GM21381 (cell line): Measurements from ENCODE around the gene FMNL2.
A peak's percentile ranks its signal among the peaks of the same experiment; 100 is the strongest.

Experiments used
- ATAC-seq: cut with Tn5 transposase; IDR thresholded peaks from one replicate; pipeline ENCODE4 v1.9.1; 2021; ENCODE audit warnings: mild to moderate bottlenecking, moderate library complexity; ENCODE audit not compliant: unreplicated experiment

FMNL2 gene

DNA sequence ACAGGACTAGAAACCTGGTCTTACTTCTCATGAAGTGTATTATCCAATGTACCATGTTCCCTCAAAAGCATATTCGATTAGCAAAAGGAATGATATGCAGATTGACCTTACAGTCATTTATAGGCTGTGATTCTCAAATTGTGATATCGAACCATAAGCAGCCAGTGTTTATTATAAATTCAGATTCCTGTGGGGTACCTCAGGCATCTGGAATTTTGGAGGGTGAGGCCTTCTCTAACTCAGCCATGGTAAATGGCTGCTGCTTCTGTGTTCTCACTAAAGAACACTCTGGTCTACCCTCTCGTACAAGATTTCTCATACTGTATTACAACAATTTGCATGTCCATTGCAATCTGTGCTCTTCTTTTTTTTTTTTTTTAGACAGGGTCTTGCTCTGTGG is 297.8 kb downstream of the FMNL2 start:
- ATAC-seq = no peak

DNA sequence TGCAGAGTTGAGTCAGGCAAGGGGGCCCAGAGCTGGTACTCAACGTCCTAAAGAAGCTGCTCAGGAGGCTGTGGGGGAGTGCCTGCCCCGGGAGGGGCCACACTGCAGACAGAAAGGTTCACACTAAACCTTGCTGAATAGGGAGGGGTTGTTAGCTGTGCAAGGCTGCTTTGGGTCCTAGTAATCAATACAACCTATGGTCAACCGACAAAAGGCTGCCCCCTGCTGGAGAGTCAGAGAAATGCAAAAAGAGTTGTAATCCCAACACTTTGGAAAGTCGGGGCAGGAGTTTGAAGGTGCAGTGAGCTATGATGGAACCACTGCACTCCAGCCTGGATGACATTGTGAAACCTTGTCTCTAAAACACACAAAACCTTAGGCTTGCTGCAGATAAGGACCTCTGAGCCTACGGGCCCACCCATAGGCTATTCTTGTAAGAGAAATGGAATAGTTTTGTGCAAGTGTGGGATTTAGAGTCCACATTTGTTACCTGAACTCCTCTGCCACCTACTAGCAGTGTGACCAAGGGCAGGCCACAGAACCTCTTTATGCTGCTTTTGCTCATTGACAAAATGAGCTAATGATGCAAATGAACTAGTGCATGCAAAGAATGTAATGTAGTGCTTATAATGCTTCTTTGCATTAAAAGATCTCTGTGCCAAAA is 300.8 kb downstream of the FMNL2 start:
- peak; percentile 54 for ATAC-seq

DNA sequence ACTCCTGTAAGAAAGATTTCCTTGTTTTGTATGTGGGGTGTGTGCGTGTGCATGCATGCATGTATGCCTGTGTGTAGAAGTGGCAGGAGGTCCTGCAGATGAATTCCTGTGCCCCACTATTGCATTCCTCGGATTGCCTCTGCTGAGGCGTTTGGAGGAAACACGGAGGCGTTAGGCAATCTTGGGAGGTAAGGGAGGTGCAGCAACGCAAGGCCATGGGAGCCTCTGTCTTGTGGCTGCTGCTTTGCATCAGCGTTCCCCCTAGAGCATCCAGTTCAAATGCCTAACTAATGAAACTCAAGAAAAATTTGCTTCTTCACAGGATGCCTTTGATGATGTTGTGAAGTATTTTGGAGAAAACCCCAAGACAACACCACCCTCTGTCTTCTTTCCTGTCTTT is 302.3 kb downstream of the FMNL2 start:
- ATAC-seq = no peak

DNA sequence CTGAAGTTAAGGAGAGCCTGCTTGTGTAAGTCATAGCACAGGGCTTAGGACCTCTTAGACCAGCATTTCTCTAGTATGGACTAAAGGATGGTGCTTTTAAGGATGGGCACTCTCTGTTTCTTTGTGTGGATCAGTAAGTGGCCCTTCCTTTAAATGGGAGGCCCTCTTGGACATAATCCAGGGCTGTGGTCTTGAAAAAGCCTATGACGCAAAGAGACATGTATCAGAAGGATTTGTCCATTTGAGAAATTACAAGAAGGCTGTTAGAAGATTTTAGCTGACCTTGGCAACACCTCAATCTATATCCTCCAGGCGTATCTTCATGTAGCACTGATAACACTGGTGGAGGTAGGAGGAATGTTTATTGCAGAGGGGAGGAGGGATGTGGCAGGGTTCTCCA is 303.1 kb downstream of the FMNL2 start:
- no peak for ATAC-seq

DNA sequence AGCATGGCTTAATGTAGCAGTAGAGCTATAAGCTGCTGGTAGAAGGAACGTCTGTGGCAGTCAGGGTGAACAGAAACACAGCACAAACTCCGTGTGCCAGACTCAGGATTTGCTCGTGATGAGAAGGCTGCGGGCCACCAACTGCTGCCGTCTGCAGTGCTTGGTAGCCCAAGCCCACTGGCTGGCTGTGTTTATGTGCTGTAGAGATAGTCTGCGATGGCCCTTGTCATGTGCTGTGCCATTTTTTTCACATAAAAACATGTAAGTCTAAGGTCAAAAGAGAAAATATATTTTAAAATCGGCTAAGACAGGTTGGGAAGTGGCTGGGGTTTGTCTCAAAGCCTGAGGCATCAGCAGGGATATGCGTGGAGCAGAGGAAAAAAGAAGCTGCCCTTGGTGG is 303.6 kb downstream of the FMNL2 start:
- ATAC-seq = no peak

DNA sequence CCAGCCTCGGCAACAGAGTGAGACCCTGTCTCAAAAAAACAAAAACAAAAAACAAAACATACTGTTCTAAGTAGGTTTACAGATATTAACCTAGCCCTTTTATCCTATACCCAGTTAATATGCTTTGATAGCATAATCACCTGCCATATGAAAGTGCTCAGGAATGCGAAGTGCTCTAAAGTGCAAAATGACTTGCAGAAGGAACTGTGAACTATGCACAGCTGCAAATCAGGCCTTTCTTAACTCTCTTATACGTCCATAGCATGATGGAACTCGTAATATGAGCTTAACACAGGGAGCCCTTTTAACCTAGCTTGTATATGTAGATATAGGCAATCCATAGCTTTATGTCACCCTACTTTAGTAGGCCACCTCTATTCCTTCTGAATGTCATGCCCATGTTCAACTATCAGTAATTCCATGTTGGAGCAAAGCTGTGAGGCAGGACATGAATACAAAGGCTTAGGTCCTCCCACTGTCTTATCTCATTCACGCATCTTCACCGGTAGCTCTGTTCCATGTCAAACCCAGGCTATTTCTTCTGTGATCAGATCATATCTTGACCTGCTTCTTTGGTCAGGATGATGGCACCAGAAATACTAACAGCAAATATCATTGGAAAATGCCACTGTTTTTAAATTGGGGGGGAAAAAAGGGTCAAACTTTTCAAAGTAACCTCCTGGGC is 309.4 kb downstream of the FMNL2 start:
- no peak for ATAC-seq

DNA sequence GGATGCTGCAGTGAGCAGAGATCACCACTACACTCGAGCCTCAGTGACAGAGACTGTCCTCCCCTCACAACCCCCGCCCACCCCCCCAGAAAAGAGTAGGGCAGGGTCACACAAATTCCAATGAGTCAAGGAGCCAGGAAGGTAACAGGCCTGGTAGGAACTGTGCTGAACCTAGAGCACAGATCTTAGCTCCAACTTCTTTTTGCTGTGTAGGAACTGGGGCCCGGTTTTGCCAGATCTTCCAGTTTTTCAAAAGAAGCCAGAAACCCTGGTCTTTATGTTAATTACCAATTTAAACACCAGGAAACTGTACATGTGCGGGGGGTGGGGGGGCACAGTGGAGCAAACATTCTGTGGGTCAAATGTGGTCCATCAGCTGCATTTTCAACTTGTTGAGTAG is 311.3 kb downstream of the FMNL2 start:
- ATAC-seq = no peak

DNA sequence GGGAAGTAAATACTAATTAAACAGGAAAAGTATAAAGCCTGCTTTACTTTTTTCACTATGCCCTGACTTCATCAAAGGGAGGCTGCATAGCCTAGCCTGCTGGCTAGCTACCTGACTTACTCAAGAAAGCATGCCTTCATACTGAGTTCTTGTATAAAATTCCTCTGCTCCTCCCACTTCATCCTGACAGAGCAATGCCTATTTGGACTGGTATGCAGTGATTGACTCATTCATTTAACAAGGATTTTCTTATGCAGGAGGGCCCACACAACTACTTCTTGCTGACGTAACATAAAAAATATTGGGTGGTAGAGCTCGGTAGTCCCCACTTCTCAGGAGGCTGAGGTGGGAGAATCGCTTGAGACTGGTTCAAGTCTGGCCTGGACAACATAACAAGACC is 311.8 kb downstream of the FMNL2 start:
- ATAC-seq = no peak

DNA sequence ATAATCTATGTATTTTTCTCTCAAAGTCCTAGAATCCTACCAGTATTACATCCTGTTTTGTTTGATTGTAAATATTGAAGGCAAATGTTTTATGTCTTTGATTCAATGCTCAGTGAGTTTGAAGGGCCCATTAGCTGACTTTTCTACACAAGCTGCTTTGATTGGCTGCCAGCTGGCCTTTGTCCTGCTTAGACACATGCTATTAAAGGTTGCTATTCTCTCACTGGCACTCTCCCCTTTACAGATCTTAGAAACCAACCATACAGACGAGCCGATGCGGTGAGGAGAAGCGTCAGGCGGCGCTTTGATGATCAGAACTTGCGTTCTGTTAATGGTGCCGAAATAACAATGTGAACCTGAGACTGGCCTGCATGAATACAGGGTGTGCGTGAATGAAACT is 312.6 kb downstream of the FMNL2 start:
- no peak for ATAC-seq

DNA sequence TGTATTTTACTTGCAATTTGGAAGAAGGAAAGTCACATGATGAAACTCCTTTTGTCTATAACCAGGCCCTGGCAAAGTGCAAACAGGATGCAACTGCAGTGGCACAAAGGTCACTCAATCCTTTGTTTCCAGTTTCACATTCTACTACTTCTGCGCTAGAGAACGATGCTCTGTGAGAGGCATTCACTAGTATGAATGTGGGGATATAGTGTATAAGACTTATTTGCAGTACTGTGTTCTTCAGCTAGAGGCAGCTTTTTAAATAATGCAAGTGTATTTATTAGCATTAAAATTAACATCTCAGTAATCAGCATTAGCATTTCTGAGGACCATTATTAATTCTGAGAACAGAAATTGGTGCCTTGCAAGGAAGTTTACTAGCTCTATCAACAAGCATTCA is 313.4 kb downstream of the FMNL2 start:
- ATAC-seq = no peak

DNA sequence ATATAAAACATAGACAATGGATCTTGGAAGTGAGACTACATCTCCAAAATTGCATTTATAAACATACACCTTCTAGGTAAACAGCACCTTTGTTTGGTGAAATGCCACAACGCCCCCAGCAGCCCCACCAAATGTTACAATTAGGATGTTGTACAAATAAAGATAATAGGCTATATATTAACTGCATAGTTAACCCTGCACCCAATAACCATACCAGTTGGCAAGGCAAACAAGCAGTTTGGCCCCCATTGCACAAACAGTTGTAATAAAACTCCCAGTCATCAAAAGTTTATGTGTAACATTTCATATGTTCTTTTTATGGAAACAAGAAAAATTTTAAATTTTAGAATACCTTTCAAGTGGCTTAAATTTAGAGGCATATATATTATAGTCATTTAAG is 315.0 kb downstream of the FMNL2 start:
- no peak for ATAC-seq

DNA sequence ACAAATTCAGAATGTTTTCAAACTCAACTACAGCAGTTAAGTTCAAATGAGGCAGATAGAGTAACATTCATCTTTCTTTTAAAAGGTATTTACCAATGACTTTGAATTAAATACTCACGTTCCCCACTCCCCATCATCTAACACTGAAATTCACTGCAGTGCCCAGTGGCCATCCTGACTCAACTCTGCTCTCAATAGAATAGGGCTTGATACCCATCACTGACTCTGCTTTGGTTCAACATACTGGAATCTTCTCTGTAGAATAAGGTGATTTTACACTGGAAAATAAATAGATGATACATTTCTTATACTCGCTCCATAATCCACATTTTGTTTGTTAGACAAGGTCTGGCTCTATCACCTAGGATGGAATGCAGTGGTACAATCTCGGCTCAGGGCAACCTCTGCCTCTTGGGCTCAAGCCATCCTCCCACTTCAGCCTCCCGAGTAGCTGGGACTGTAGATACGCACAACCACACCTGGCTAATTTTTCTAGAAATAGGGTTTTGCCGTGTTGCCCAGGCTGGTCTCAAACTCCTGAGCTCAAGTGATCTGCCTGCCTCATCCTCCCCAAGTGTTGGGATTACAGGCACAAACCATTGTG is 315.9 kb downstream of the FMNL2 start:
- no peak for ATAC-seq

DNA sequence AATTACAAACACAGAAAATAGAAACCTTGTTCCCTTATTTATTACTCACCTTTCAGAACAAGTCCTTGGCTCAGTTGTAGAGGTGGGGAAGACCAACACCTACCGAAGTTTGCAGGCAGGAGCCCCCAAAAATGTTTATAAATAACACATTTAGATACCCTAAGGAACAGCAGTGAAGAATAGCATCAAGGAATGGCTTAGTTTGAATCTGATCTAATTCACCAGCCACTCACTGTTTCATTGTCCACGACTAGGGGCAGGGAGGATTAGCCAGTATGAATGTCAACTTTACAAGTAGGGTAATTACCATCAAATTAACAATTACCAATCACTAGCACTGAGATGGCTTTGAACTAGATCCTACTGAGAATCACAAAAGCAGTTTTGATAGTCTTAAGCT is 316.9 kb downstream of the FMNL2 start:
- ATAC-seq = no peak

DNA sequence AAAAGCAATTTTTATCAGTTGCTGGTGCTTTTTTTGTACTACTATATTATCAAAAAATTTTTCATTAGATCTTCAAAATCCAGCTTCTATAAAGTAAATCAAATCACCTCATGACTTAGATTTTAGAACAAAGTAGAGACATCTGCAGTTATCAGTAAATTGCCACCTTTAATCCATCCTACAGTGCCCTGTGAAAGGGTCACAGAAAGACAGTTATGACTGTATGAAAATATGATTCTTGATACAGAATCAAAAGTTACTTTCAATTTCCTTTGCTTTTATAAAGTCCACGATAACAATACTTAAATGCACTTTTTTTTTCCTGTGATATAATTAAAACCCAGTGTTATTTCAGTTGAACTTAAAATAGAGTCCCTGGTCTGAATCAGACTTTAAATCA is 320.9 kb downstream of the FMNL2 start:
- ATAC-seq = no peak

DNA sequence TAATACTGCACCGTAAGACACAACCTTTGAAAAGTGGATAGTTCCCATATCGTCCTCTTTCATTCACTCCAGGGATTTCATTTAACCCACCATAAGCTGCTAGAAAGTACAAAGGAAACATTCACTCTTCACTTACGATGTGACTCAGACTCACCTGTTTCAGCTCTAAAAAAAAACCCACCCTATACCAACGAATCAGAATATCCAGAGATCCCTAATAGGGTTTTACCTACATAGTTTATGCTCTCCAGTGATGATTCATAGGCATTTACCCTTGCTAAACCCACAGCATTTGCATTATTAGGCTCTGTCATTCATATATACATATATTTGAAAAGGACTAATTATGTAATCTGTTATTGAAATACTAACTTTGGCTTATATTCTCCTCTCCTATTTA is 322.1 kb downstream of the FMNL2 start:
- ATAC-seq = peak; percentile 56

DNA sequence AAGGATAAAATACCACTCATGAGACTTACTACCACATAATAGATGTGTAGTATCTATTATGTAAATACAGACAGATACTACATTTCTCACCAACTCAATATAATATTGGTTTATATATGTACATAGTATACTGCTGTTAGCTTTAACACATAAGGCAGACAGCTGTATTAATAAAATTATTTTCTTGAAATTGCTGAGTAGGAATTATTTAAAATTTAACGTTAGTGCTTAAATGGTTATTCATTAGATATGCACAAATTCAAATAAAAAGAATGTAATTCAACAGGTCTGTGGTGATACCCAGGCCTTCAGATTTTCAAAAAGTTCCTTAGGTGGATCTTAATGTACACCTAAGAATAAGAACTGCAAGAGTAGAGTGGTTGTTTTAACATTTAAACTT is 323.2 kb downstream of the FMNL2 start:
- no peak for ATAC-seq

DNA sequence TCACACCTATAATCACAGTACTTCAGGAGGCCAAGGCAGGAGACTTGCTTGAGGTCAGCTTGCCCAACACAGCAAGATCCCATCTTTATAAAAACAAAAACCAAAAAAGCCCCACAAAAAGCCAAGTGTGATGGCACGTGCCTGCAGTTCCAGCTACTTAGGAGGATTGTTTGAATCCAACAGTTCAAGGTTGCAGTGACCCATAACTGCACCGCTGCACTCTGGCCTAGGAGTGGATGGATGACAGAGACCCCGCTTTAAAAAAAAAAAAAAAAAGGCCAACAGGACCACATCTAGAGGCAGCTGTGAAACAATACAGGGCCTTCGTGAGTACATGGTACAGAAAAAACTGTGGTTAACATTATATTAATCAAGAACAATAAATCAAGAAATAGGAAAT is 326.1 kb downstream of the FMNL2 start:
- ATAC-seq = no peak

DNA sequence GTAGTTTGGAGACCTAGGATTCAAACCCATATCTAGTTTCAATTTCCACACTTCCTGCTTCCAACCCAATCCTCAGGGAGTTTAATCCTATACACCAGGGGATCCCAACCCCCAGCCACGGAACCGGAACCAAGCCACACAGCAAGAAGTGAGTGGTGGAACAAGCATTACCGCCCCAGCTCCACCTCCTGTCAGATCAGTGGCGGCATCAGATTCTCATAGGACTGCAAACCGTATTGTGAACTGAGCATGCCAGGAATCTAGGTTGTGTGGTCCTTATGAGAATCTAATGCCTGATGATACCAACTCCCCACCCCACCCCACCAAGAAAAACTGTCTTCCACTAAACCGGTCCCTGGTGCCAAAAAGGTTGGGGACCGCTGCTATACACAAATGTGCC is 329.8 kb downstream of the FMNL2 start:
- no peak for ATAC-seq

DNA sequence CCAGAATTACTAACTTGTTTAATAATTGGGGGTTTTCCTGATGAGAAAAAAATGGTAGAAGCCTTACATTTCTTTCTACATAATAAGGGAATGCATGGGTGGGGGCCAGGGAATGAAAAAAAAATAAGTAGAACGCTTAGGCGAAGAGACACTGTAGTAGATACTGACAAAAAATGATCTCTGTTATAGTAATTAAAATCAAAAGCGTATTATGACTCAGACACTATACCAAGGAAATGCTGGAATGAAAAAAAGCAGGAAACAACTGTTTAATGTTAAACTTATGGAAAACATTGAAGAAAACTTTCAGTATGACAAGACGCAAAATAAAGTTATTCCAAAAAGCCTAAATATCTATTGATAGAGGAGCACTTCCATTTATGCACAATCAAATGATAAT is 339.4 kb downstream of the FMNL2 start:
- ATAC-seq = no peak

DNA sequence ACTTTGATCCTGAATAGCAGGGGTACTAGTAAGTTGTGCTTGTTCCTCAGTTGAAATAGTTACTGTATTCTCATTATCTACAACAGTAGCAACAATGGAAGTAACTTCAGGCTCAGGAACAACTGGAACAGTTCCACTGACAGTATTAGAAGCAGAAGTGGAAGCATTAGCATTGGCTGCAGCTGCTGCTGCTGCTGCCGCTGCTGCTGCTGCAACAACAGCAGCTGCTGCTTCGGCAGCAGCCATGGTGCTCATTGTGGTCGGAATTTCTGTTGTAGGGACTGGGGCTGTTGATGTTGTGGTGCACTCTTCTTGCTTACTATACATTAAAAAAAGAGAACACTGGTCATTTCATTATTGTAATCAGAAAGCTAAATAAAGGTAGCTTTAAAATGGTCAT is 341.5 kb downstream of the FMNL2 start:
- no peak for ATAC-seq

DNA sequence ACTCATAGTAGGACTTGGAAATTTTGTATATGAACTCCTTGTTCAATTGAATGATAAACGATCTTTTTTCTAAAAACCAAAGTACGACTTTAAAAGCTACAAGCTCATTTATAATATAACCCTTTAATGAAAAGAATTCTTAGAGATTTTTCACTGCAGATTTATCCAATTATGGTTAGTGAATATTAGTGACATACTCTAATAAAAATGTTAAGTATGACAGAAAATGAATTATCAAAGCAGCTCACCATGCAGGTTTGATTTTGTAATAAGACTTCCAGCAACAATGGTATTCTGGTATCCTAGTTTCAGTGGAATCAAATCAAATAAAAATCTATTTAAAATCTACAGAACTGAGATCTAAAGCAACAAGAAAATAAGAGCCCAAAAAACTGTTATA is 343.8 kb downstream of the FMNL2 start:
- ATAC-seq = no peak

DNA sequence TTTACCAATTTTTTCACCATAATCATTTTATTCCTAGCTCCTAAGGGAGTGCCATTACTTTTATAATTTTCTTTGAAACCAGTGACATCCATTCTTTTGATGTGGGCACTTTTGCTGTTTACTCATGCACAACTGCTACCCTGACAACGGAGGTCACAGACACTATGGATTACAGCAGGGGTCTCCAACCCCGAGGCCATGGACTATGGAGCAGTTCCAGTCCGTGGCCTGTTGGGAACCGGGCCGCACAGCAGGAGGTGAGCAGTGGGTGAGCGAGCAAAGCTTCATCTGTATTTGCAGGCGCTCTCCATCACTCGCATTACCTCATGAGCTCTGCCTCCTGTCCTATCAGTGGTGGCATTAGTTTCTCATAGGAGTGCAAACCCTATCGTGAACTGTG is 347.7 kb downstream of the FMNL2 start:
- ATAC-seq = no peak

DNA sequence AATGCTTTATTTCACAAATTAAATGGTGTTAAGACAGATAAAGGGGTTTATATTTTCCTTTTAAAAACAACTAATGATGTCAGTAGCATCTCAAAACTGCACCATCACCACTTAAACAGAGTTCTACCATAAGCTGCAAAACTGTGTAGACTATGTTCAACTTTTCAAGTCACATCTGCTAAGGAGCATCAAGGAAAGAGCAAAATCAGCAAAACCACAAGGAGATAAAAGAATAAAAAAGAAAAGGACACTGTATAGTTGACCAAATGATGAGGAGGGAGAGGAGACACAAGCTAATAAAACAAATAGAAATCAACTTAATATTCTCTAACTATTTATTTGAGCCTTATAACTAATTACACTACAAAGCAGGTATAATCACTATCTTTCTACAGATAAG is 348.4 kb downstream of the FMNL2 start:
- ATAC-seq = no peak
